Measurements from ENCODE around the gene PLD4.

The PLD4 gene

GRCh38 chr14:104928391-104929133 lies 3.9 kb downstream of the PLD4 start:
- H3K4me3 ChIP-seq (ENCODE audit: low read depth, low read length) = no peak overlapping the region
- no peak for TF ChIP-seq CTCF (IDR thresholded peaks at IDR 0.05; ENCODE audit: low read depth, low read length, missing control alignments)
- in situ Hi-C loops (cut with HindIII; ENCODE audit: low sequenced_read_pairs) = no loop called here
- no peak for DNase-seq (ENCODE audit: low read depth)

- H3K4me3 ChIP-seq (ENCODE audit: low read depth, low read length) = no peak overlapping the region
- in situ Hi-C loops (cut with HindIII; ENCODE audit: low sequenced_read_pairs) = no loop called here
- TF ChIP-seq CTCF (IDR thresholded peaks at IDR 0.05; ENCODE audit: low read depth, low read length, missing control alignments) = no peak
- DNase-seq (ENCODE audit: low read depth) = no peak
These were observed 4.9 kb downstream of the PLD4 start for GRCh38 chr14:104929268-104930230.

GRCh38 chr14:104930526-104931303 lies 6.0 kb downstream of the PLD4 start:
- in situ Hi-C loops (cut with HindIII; ENCODE audit: low sequenced_read_pairs) = no loop called here
- no peak for TF ChIP-seq CTCF (IDR thresholded peaks at IDR 0.05; ENCODE audit: low read depth, low read length, missing control alignments)
- H3K4me3 ChIP-seq (ENCODE audit: low read depth, low read length) = no peak overlapping the region
- DNase-seq (ENCODE audit: low read depth) = no peak

GRCh38 chr14:104931304-104931770 lies 6.7 kb downstream of the PLD4 start:
- TF ChIP-seq CTCF (IDR thresholded peaks at IDR 0.05; ENCODE audit: low read depth, low read length, missing control alignments) = no peak
- no peak for DNase-seq (ENCODE audit: low read depth)
- in situ Hi-C loops (cut with HindIII; ENCODE audit: low sequenced_read_pairs) = no loop called here
- no peak overlapping the region for H3K4me3 ChIP-seq (ENCODE audit: low read depth, low read length)

- no peak for TF ChIP-seq CTCF (IDR thresholded peaks at IDR 0.05; ENCODE audit: low read depth, low read length, missing control alignments)
- DNase-seq (ENCODE audit: low read depth) = no peak
- H3K4me3 ChIP-seq (ENCODE audit: low read depth, low read length) = no peak overlapping the region
- in situ Hi-C loops (cut with HindIII; ENCODE audit: low sequenced_read_pairs) = no loop called here
These were observed 7.3 kb downstream of the PLD4 start for GRCh38 chr14:104931771-104932675.

Data from astrocyte of the cerebellum (primary cell).